Activated T-helper 17 cell treated with anti-CD3 and anti-CD28 coated beads, Interleukin-2, amount 50 U/mL, for 72 hours (primary cell): ENCODE results near the gene AMTN. TPM values are rescaled to one million over a fixed set of nuclear protein-coding genes. Genes with fewer than 3 reads are reported as not detected.
"Not testable (repeated sequence)": the region's sequence is repeated elsewhere in the genome, so short reads cannot be mapped to it uniquely, and the experiment has no call there.

Experiments
- ATAC-seq: fragments of 150-1000 bp; cut with Tn5 transposase; replicated peaks from 2 replicates; pipeline ENCODE4 v1.10.0; 2021; ENCODE audit warnings: mild to moderate bottlenecking, moderate library complexity
- H3K27ac Mint-ChIP-seq: one replicate; pipeline ENCODE4 v1.8.0; 2022; ENCODE audit warnings: mixed read lengths
- H3K27me3 Mint-ChIP-seq: one replicate; pipeline ENCODE4 v1.8.0; 2022; ENCODE audit warnings: mixed read lengths
- H3K36me3 Mint-ChIP-seq: one replicate; pipeline ENCODE4 v1.8.0; 2022; ENCODE audit warnings: low read depth, mild to moderate bottlenecking, mixed read lengths
- H3K4me1 Mint-ChIP-seq: one replicate; pipeline ENCODE4 v1.8.0; 2022; ENCODE audit warnings: mixed read lengths
- H3K4me3 Mint-ChIP-seq: one replicate; pipeline ENCODE4 v1.8.0; 2022; ENCODE audit warnings: mild to moderate bottlenecking, mixed read lengths
- H3K9me3 Mint-ChIP-seq: one replicate; pipeline ENCODE4 v1.8.0; 2022; ENCODE audit warnings: mixed read lengths
- total RNA-seq, 2 donors: library from RNA; stranded (reverse); gene quantifications; one replicate each; pipeline ENCODE4 v1.2.3, GENCODE V29; 2022

AMTN gene
- total RNA-seq, 2 donors from 2014 or later, result not detected

DNA sequence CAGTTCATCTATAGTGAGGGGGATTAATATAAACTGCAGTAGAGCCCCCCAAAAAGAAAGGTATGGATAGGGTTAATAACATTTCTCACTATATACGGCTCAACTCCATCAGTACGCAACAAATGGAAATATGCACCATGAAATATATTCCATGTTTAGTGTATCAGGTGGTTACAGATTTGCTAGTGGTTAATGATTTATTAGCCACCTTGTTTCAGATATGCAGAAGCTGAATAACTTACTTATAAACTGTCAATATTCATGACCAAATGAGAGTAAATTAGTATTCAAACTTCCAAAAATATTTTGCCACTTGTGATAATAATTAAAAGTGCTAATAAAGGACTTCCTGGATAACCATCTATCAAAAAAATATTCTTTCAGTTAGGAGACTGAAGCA, 14.8 kb downstream of the AMTN start:
- H3K9me3 Mint-ChIP-seq, result no peaks in the 10 kb centered on the region
- no peak overlapping the region for H3K27ac Mint-ChIP-seq
- no peak for ATAC-seq
- H3K36me3 Mint-ChIP-seq, result no peaks in the 10 kb centered on the region
- H3K4me3 Mint-ChIP-seq, result no peak overlapping the region
- peaks cover 16% of the 10 kb centered on the region for H3K27me3 Mint-ChIP-seq
- H3K4me1 Mint-ChIP-seq, result no peaks in the 10 kb centered on the region

DNA sequence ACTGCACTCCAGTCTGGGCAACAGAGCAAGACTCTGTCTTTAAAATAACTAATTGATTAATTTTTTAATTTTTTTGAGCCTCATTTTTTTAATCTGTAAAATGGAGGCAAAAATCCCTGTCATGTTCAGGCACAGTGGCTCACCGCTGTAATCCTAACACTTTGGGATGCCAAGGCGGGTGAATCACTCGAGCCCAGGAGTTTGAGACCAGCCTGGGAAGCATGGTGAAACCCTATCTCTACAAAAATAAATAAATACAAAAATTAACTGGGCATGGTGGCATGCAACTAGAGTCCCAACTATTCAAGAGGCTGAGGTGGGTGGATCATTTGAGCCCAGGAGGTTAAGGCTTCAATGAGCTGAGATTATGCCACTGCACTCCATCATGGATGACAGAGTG, 15.4 kb downstream of the AMTN start:
- Mint-ChIP-seq H3K4me1 (no peaks in the 10 kb centered on the region), H3K27me3 (peaks cover 16% of the 10 kb centered on the region), H3K4me3 (no peak overlapping the region), H3K27ac (no peak overlapping the region), H3K36me3 (no peaks in the 10 kb centered on the region), H3K9me3 (no peaks in the 10 kb centered on the region)
- no peak for ATAC-seq

DNA sequence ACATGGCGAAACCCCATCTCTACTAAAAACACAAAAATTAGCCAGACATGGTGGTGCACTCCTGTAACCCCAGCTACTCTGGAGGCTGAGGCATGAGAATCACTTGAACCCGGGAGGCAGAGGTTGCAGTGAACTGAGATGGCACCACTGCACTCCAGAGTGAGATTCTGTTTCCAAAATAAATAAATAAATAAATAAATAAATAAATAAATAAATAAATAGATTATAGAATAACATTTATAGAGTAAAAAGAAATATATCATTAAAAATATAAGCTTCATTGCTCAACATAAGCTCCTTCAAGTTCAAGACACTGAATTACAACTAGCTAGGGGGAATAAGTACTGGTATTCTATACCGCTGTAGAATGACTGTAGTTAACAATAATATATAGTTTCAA, 16.5 kb downstream of the AMTN start:
- H3K4me3 Mint-ChIP-seq, H3K4me1 Mint-ChIP-seq, ATAC-seq, H3K27ac Mint-ChIP-seq, H3K9me3 Mint-ChIP-seq, H3K36me3 Mint-ChIP-seq: not testable (repeated sequence)
- H3K27me3 Mint-ChIP-seq, result peaks cover 10% of the 10 kb centered on the region

DNA sequence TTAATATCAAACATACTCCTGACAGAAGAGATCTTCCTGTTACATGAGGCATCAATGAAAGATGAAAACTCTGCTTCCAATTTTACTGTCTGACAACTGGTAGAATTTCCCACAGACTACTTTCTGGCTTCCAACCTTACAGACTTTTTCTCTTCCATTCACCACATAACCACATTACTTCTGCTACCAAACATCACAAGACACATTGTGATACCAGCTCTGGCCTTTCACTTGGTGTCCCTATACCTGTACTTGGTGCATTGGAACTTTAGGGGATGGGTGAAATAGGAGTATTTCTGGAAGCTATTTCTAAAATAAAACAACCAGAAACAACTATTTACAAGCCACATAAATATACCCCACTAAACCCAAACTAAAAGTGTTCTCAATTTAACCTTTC, 20.5 kb downstream of the AMTN start:
- no peaks in the 10 kb centered on the region for H3K36me3 Mint-ChIP-seq
- ATAC-seq, result no peak
- H3K9me3 Mint-ChIP-seq, result no peaks in the 10 kb centered on the region
- H3K4me1 Mint-ChIP-seq, result no peaks in the 10 kb centered on the region
- no peak overlapping the region for H3K27ac Mint-ChIP-seq
- H3K4me3 Mint-ChIP-seq, result no peak overlapping the region
- peaks cover 6% of the 10 kb centered on the region for H3K27me3 Mint-ChIP-seq

DNA sequence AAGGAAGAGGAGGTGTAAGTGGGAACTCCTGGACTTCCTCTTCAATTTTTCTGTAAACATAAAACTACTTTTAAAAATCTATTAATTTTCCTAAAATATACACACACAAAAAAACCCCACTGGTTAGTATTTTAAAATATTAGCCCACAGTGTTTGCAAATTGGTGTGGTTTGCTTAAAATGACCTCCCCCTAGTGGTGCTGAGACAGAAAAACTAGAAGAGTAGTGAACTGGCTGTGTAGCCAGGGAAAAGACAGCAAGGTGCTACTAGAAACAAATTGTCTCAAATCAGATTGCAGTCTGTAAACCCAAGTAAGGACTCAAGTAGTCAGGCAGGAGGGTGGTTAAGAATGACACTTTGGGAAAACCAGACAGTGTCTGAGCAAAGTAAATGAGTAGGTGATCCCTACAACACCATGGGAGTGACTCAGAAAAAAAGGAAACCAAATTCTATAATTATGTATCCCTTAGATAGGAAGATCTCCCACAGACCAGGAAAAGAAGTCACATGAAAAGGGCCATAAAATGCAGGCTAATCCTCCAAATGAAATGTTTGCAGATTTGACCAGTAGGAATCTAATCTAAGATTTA, 26.0 kb downstream of the AMTN start:
- Mint-ChIP-seq H3K27ac (no peak overlapping the region), H3K4me3 (no peak overlapping the region), H3K9me3 (no peaks in the 10 kb centered on the region), H3K27me3 (peaks cover 19% of the 10 kb centered on the region), H3K36me3 (no peaks in the 10 kb centered on the region), H3K4me1 (no peaks in the 10 kb centered on the region)
- ATAC-seq, result no peak

DNA sequence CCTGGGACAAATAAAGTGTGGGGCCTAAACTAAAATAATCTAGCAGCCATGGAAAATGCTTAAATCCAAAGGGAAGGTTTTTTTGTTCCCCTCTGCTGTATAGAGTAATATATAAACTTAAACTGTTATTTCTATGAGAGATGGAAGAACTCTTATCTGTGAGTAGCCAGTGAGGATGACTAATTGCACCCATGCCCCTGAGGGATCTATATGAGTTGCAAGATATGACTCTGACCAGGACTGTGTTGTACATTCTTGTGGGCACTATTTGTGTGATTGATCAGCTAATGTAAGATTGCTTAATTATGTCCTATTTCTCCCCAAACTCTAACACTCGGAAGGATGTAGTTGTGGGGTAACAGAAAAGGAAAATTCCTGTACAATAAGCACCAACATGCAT, 38.5 kb downstream of the AMTN start:
- no peaks in the 10 kb centered on the region for H3K9me3 Mint-ChIP-seq
- H3K36me3 Mint-ChIP-seq, result no peaks in the 10 kb centered on the region
- ATAC-seq, result no peak
- peaks cover 5% of the 10 kb centered on the region for H3K4me1 Mint-ChIP-seq
- peaks cover 9% of the 10 kb centered on the region for H3K27me3 Mint-ChIP-seq
- H3K4me3 Mint-ChIP-seq, result no peak overlapping the region
- no peak overlapping the region for H3K27ac Mint-ChIP-seq

DNA sequence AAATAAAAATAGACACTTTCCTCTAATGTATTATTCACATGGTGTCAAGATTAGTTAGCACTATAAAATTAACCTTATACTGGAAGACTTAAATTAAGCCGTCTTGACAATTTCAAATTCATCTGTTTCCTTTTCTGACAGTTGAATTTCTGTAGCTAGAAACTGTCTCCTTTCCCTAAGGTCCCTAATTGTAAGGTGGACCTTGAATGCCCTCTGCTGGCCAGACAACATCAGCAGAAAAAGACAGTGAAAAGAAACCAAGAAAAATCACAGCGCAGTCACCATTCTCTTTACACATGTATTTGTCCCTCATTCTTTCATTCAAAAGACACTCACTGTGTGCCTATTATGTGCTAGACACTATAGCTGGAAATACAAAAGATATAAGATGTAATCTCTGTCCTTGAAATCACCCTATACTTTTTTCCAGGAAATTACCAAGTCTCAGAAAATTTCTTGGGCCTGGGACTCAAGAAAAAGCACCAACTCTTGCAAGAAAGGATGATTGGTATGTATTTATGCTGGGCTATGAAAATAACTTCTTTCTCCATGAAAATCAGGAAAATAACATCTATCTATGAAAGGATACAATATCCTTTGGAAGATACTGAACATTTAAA, 41.0 kb downstream of the AMTN start:
- no peaks in the 10 kb centered on the region for H3K36me3 Mint-ChIP-seq
- ATAC-seq, result no peak
- H3K27ac Mint-ChIP-seq, result no peak overlapping the region
- peaks cover 5% of the 10 kb centered on the region for H3K4me1 Mint-ChIP-seq
- no peaks in the 10 kb centered on the region for H3K9me3 Mint-ChIP-seq
- H3K4me3 Mint-ChIP-seq, result no peak overlapping the region
- no peaks in the 10 kb centered on the region for H3K27me3 Mint-ChIP-seq

DNA sequence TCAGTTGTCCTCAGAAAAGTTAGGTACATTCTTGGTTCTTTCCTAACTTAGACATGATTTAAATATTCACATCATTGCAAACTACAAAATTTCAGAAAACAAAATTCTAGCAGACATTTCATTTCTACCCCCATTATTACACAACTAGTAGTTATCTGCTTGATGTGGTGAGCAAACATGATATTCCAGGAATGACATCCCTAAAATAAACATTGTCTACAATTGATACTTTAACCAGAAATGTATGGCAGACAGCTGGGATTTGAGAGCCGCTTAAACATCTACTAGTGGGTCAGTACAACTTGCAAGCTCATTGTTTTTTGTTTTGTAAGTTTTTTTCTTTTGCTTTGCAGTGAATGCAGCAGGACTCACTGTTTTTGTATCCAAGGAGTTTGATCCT, 41.6 kb downstream of the AMTN start:
- H3K27ac Mint-ChIP-seq, result no peak overlapping the region
- peaks cover 5% of the 10 kb centered on the region for H3K4me1 Mint-ChIP-seq
- H3K36me3 Mint-ChIP-seq, result no peaks in the 10 kb centered on the region
- H3K9me3 Mint-ChIP-seq, result no peaks in the 10 kb centered on the region
- no peaks in the 10 kb centered on the region for H3K27me3 Mint-ChIP-seq
- H3K4me3 Mint-ChIP-seq, result no peak overlapping the region
- ATAC-seq, result no peak

DNA sequence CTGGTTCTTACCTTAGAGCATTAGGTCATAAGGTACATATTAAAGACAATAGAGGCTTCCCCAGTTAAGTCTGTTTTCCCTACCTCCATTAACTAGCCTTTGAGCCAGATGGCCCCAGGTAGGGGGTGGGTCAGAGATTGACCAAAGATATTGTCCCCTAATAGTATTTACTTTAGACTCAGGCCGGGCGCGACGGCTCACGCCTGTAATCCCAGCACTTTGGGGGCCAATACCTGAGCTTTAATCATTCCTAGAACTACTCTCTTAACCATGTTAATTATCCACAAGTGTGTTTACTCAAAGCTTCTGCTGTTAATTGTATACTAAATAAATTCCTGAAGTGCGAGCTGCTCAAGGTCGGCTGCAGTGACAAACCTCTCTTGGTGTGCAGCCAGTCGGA, 45.7 kb downstream of the AMTN start:
- Mint-ChIP-seq H3K27ac (no peak overlapping the region), H3K4me1 (no peaks in the 10 kb centered on the region), H3K36me3 (no peaks in the 10 kb centered on the region), H3K27me3 (no peaks in the 10 kb centered on the region), H3K9me3 (peaks cover 3% of the 10 kb centered on the region), H3K4me3 (no peak overlapping the region)
- ATAC-seq, result no peak

DNA sequence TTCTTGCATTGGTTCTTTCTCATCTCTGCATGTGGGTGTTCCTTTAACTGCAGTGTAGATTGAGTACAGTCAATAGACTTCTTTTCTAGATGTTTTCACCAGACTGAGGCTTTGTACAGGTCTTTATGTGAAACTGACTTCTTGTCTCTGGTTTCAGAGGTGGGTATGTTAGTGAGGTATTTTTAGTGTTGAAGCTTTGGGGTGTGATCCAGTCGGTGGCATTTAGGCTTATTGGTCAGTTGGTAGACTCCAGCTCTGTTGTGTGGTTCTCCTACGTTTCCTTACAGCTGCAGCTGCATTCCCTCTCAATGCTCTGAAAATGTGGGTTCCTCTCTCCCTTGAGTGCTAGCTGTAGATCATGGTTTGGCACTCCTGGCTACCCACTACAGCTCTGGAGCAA, 52.4 kb downstream of the AMTN start:
- Mint-ChIP-seq H3K4me3 (no peak overlapping the region), H3K4me1 (no peaks in the 10 kb centered on the region), H3K9me3 (peaks cover 3% of the 10 kb centered on the region), H3K27ac (no peak overlapping the region), H3K36me3 (no peaks in the 10 kb centered on the region), H3K27me3 (peaks cover 8% of the 10 kb centered on the region)
- ATAC-seq, result no peak

DNA sequence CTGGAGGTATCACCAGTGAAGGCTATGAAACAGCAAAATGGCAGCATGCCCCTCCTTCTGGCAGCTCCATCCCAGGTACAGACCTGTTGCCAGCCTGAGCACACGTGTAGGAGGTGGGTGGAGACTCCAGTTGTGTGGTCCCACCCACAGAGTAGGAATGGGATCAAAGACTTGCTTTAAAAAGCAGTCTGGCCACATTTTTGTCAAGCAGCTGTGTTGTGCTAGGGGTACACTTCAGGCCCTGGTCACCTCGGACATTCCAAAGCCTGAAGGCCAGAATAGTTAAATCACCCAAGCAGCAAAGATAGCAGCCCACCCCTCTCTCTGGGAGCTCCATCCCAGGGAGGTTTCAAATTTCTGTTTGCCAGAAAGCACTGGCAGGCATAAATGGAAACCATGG, 53.4 kb downstream of the AMTN start:
- no peak for ATAC-seq
- no peak overlapping the region for H3K4me3 Mint-ChIP-seq
- no peak overlapping the region for H3K27ac Mint-ChIP-seq
- peaks cover 10% of the 10 kb centered on the region for H3K27me3 Mint-ChIP-seq
- peaks cover 3% of the 10 kb centered on the region for H3K9me3 Mint-ChIP-seq
- no peaks in the 10 kb centered on the region for H3K4me1 Mint-ChIP-seq
- no peaks in the 10 kb centered on the region for H3K36me3 Mint-ChIP-seq

DNA sequence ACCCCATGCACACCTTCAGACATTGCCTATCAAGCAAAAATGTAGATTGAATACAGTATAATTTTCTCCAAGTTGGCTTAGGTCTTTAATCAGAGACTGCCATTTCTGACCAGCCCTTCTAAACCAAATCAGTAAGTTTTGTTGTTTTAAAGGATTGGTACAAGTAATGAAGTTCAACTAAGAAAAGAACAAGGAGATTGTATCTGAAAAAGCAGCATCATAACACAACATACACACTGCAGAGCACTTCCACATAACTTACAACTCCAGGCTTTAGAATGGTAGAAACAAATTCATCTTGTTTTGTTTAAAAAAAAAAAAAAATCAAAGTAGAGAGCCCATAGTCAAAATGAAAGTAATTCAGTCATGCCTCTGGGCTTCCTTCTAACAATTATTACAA, 57.6 kb downstream of the AMTN start:
- ATAC-seq, result no peak

DNA sequence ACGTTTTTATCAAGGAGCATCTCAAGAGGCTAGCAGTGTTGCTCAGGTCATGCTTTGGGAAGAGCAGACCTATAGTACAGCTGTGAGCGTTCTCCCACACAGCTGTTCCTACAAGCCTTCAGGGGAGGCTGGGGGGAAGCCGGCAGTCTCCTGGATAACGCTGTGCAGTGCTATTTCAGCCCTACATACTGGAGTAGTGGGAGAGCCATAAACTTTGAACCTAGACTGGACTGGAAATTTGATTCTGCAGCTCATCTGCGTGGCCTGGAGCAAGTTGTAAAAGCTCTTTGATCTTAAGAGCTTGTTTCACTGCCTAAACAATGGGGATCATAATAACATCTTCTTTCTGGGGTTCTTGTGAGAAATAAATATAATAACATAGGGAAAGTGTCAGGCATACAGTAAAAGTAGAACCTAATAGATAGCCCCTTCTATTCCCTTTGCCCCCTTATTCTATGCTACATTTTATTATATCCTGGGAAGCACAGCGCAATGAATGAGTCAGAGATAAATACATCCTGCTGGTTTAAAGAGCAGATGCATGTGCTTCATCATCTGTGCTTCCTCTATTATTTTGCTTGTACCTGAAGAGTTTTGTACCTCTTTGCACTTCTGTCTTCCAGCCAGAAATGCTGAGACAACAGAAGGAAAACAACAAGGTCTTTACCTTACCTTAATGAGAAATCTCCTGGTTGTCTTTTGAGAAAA, 59.0 kb downstream of the AMTN start:
- Mint-ChIP-seq H3K27ac (no peak overlapping the region), H3K4me1 (no peaks in the 10 kb centered on the region), H3K27me3 (peaks cover 7% of the 10 kb centered on the region), H3K4me3 (no peak overlapping the region), H3K36me3 (no peaks in the 10 kb centered on the region), H3K9me3 (peaks cover 4% of the 10 kb centered on the region)
- ATAC-seq, result no peak

More for the DNA sequence above, 57.6 kb downstream of the AMTN start:
- no peak overlapping the region for H3K27ac Mint-ChIP-seq
- H3K4me1 Mint-ChIP-seq, result no peaks in the 10 kb centered on the region
- peaks cover 4% of the 10 kb centered on the region for H3K9me3 Mint-ChIP-seq
- H3K4me3 Mint-ChIP-seq, result no peak overlapping the region
- peaks cover 9% of the 10 kb centered on the region for H3K27me3 Mint-ChIP-seq
- H3K36me3 Mint-ChIP-seq, result no peaks in the 10 kb centered on the region

DNA sequence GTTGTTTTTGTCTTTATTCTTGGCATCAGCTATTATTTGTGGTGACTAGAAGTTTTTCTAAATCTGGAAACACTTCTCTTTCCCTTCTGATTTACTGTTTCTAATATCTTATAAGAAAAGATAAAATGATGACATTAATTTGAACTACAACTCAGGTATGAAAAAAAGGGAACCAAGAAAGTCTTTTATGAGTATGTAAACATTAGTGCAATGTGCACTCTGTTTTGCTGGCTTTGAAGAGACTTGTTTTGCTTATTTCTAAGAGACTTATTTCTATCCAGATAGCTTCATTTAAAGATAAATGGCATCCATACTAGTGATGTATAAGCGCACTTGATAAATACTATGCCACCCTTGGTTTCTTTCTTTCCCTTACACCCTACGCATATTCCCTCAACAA, 63.6 kb downstream of the AMTN start:
- H3K27me3 Mint-ChIP-seq, result peaks cover 9% of the 10 kb centered on the region
- ATAC-seq, result no peak
- H3K36me3 Mint-ChIP-seq, result no peaks in the 10 kb centered on the region
- peaks cover 4% of the 10 kb centered on the region for H3K9me3 Mint-ChIP-seq
- no peak overlapping the region for H3K27ac Mint-ChIP-seq
- no peaks in the 10 kb centered on the region for H3K4me1 Mint-ChIP-seq
- H3K4me3 Mint-ChIP-seq, result no peak overlapping the region
